Measurements from ENCODE around the gene NINJ2.

- TF ChIP-seq POLR2A (IDR thresholded peaks at IDR 0.05) = no peak
- TF ChIP-seq, protein P1, sequence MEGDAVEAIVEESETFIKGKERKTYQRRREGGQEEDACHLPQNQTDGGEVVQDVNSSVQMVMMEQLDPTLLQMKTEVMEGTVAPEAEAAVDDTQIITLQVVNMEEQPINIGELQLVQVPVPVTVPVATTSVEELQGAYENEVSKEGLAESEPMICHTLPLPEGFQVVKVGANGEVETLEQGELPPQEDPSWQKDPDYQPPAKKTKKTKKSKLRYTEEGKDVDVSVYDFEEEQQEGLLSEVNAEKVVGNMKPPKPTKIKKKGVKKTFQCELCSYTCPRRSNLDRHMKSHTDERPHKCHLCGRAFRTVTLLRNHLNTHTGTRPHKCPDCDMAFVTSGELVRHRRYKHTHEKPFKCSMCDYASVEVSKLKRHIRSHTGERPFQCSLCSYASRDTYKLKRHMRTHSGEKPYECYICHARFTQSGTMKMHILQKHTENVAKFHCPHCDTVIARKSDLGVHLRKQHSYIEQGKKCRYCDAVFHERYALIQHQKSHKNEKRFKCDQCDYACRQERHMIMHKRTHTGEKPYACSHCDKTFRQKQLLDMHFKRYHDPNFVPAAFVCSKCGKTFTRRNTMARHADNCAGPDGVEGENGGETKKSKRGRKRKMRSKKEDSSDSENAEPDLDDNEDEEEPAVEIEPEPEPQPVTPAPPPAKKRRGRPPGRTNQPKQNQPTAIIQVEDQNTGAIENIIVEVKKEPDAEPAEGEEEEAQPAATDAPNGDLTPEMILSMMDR (IDR thresholded peaks at IDR 0.05) = no peak
These were observed 129.5 kb downstream of the NINJ2 start for GRCh38 chr12:533718-534117.
